ENCODE data around the gene NTM. TPM values are rescaled to one million over a fixed set of nuclear protein-coding genes. Genes with fewer than 3 reads are reported as not detected.

NTM gene
- total and polyA plus RNA-seq, 2 donors from 2014 or later, result 0.92 to 10.3 TPM

- FAIRE-seq (no peak), DNase-seq (no peak)
- intact Hi-C loops (cut with DNase I), result no loop called here
- Histone ChIP-seq H3K9me3 (ENCODE audit: control insufficient read depth in 2 of 3, insufficient read depth in 1 of 3, low read length in 3 of 3) (no peaks in the 10 kb centered on the region), H3K4me1 (ENCODE audit: control insufficient read depth in 2 of 3, insufficient read depth in 2 of 3, low read depth in 1 of 3, low read length in 3 of 3) (no peaks in the 10 kb centered on the region), H3K27ac (ENCODE audit: low read depth in 2 of 2, low read length in 2 of 2) (no peak overlapping the region), H3K4me3 (ENCODE audit: low read length in 3 of 3) (no peak overlapping the region), H3K36me3 (ENCODE audit: control insufficient read depth in 2 of 3, insufficient read depth in 3 of 3, low read length in 3 of 3) (no peaks in the 10 kb centered on the region), H3K27me3 (ENCODE audit: control insufficient read depth, insufficient read depth, low read length) (no peaks in the 10 kb centered on the region), H3K9ac (ENCODE audit: low read length in 3 of 3) (no peak overlapping the region)
- no peak for TF ChIP-seq CTCF (IDR thresholded peaks at IDR 0.05; ENCODE audit: borderline replicate concordance, extremely low read depth, insufficient read depth)
Observed at GRCh38 chr11:132075447-132075846, 705.0 kb downstream of the NTM start.

- TF ChIP-seq CTCF (IDR thresholded peaks at IDR 0.05; ENCODE audit: borderline replicate concordance, extremely low read depth, insufficient read depth), result no peak
- Histone ChIP-seq H3K27ac (ENCODE audit: low read depth in 2 of 2, low read length in 2 of 2) (no peak overlapping the region), H3K9me3 (ENCODE audit: control insufficient read depth in 2 of 3, insufficient read depth in 1 of 3, low read length in 3 of 3) (peaks cover 0 to 3% (median 2%) of the 10 kb centered on the region in 3 donors), H3K27me3 (ENCODE audit: control insufficient read depth, insufficient read depth, low read length) (no peaks in the 10 kb centered on the region), H3K4me1 (ENCODE audit: control insufficient read depth in 2 of 3, insufficient read depth in 2 of 3, low read depth in 1 of 3, low read length in 3 of 3) (no peaks in the 10 kb centered on the region), H3K36me3 (ENCODE audit: control insufficient read depth in 2 of 3, insufficient read depth in 3 of 3, low read length in 3 of 3) (no peaks in the 10 kb centered on the region), H3K9ac (ENCODE audit: low read length in 3 of 3) (no peak overlapping the region), H3K4me3 (ENCODE audit: low read length in 3 of 3) (no peak overlapping the region)
- no peak for DNase-seq
- FAIRE-seq, result no peak
- intact Hi-C loops (cut with DNase I), result no loop called here
Observed at GRCh38 chr11:132077416-132077815, 707.0 kb downstream of the NTM start.

- TF ChIP-seq CTCF (IDR thresholded peaks at IDR 0.05; ENCODE audit: borderline replicate concordance, extremely low read depth, insufficient read depth), result no peak
- Histone ChIP-seq H3K27me3 (ENCODE audit: control insufficient read depth, insufficient read depth, low read length) (no peaks in the 10 kb centered on the region), H3K36me3 (ENCODE audit: control insufficient read depth in 2 of 3, insufficient read depth in 3 of 3, low read length in 3 of 3) (no peaks in the 10 kb centered on the region), H3K9ac (ENCODE audit: low read length in 3 of 3) (no peak overlapping the region), H3K27ac (ENCODE audit: low read depth in 2 of 2, low read length in 2 of 2) (no peak overlapping the region), H3K4me1 (ENCODE audit: control insufficient read depth in 2 of 3, insufficient read depth in 2 of 3, low read depth in 1 of 3, low read length in 3 of 3) (no peaks in the 10 kb centered on the region), H3K4me3 (ENCODE audit: low read length in 3 of 3) (no peak overlapping the region), H3K9me3 (ENCODE audit: control insufficient read depth in 2 of 3, insufficient read depth in 1 of 3, low read length in 3 of 3) (peaks cover 0 to 6% (median 4%) of the 10 kb centered on the region in 3 donors)
- intact Hi-C loops (cut with DNase I), result no loop called here
- FAIRE-seq (no peak), DNase-seq (no peak)
Observed at GRCh38 chr11:132078264-132079076, 708.1 kb downstream of the NTM start.
